Measurements from ENCODE around the gene PLK3.
"Not testable (repeated sequence)": the region's sequence is repeated elsewhere in the genome, so short reads cannot be mapped to it uniquely, and the experiment has no call there.

PLK3 gene

DNA sequence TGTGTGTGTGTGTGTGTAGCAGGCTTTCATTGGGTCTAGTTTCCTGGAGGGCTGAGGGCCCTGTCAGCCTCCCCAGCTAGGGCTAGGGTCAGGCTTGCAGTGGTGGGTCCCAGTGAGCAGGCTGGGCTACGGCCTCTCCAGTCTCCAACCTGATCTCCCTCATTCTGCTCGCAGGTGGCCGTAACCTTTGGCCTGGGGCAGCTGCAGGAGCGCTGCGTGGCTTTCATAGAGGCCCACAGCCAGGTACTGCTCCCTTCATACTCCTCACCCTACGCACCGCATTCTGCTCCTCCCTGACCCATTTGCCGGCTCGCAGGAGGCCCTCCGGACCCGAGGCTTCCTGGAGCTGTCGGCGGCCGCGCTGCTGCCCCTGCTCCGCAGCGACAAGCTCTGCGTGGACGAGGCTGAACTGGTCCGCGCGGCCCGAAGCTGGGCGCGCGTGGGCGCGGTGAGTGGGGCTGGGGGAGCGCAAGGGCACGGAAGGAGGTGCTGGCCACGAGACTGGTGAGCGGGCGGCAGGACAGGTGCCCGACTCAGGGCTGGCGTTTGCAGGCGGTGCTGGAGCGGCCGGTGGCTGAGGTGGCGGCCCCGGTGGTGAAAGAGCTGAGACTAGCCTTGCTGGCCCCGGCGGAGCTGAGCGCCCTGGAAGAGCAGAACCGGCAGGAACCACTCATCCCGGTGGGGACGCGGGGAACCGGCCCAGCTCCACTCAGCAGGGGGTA, 12.8 kb downstream of the PLK3 start:
- H3K27me3 ChIP-seq (ENCODE audit: control insufficient read depth, insufficient read depth, low read length): 0 out of 2 replicates have a peak, but pooled peaks cover 4% of the 10 kb centered on the region
- no peak overlapping the region for H3K27ac ChIP-seq (ENCODE audit: low read depth, low read length)
- peak overlapping the region; percentile 59 for H3K4me3 ChIP-seq (ENCODE audit: low read depth, low read length)
- peaks cover 26% of the 10 kb centered on the region for H3K4me1 ChIP-seq (ENCODE audit: control insufficient read depth, insufficient read depth, low read length)
- H3K9me3 ChIP-seq (ENCODE audit: control insufficient read depth, insufficient read depth, low read length): no peaks in the 10 kb centered on the region
- H3K36me3 ChIP-seq (ENCODE audit: control insufficient read depth, insufficient read depth, low read length): no peaks in the 10 kb centered on the region
- no peak overlapping the region for H3K9ac ChIP-seq (ENCODE audit: low read depth, low read length)

DNA sequence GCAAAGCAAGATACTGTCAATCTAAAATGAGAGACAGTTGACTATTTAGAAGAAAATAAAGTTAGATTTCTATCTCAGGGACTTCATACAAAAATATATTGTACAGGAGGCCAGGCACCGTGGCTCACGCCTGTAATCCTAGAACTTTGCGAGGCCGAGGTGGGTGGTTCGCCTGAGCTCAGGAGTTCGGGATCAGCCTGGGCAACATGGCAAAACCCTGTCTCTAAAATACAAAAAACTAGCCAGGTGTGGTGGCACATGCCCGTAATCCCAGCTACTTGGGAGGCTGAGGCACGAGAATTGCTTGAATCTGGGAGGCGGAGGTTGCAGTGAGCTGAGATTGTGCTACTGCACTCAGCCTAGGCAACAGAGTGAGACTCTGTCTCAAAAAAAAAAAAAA, 15.7 kb downstream of the PLK3 start:
- not testable (repeated sequence) for H3K4me3 ChIP-seq (ENCODE audit: low read depth, low read length); H3K27me3 ChIP-seq (ENCODE audit: control insufficient read depth, insufficient read depth, low read length); H3K9ac ChIP-seq (ENCODE audit: low read depth, low read length); H3K9me3 ChIP-seq (ENCODE audit: control insufficient read depth, insufficient read depth, low read length); H3K36me3 ChIP-seq (ENCODE audit: control insufficient read depth, insufficient read depth, low read length); H3K27ac ChIP-seq (ENCODE audit: low read depth, low read length)
- H3K4me1 ChIP-seq (ENCODE audit: control insufficient read depth, insufficient read depth, low read length): peaks cover 12% of the 10 kb centered on the region; the same call in 1 of the 2 replicates

DNA sequence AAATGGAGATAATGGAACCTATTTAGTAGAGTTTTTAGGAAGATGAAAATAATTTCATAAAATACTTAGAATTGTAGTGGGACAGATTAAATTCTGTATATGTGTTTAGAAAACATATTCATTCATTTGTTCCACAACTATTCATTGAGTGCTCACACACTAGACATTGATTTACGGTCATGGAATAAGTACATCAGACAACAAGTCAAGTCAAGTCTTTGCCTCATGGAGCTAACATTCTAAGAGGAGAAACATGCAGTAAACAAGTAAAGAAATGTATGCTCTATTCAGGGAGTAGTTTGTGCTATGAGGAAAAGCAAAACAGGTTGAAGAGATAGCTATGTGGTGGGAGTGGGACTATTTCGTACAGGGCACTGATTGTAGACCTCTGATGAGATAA, 17.1 kb downstream of the PLK3 start:
- Histone ChIP-seq H3K27ac (ENCODE audit: low read depth, low read length) (no peak overlapping the region), H3K9me3 (ENCODE audit: control insufficient read depth, insufficient read depth, low read length) (no peaks in the 10 kb centered on the region), H3K27me3 (ENCODE audit: control insufficient read depth, insufficient read depth, low read length) (0 out of 2 replicates have a peak, but pooled peaks cover 4% of the 10 kb centered on the region), H3K4me1 (ENCODE audit: control insufficient read depth, insufficient read depth, low read length) (peaks cover 12% of the 10 kb centered on the region; the same call in 1 of the 2 replicates), H3K9ac (ENCODE audit: low read depth, low read length) (no peak overlapping the region), H3K4me3 (ENCODE audit: low read depth, low read length) (no peak overlapping the region), H3K36me3 (ENCODE audit: control insufficient read depth, insufficient read depth, low read length) (no peaks in the 10 kb centered on the region)

DNA sequence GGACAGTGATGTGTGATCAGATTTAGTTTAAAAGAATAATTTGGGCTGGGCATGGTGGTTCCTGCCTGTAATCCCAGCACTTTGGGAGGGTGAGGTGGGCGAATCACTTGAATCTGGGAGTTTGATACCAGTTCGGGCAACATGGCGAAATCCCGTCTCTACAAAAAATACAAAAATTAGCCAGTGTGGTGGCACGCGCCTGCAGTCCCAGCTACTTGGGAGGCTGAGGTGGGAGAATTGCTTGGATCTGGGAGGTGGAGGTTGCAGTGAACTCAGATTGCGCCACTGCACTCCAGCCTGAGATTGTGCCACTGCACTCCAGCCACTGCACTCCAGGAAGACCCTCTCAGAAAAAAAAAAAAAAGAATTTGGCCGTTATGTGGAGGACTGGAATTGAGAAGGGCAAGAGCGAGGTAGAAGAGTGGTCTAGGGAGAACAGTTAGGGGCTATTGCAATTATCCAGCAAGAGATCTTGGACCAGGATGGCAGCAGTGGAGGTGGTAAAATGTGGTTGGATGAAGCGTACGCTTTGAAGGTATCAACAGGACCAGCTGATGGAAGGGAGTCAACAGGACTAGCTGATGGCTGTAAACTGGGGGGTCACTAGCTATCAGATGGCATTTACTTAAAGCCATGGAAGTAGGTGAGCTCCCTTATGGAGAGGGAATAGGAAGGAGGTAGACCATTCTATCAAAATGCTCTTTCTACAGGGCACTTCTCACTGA, 17.8 kb downstream of the PLK3 start:
- Histone ChIP-seq H3K9ac (ENCODE audit: low read depth, low read length) (no peak overlapping the region), H3K27me3 (ENCODE audit: control insufficient read depth, insufficient read depth, low read length) (0 out of 2 replicates have a peak, but pooled peaks cover 1% of the 10 kb centered on the region), H3K9me3 (ENCODE audit: control insufficient read depth, insufficient read depth, low read length) (no peaks in the 10 kb centered on the region), H3K4me1 (ENCODE audit: control insufficient read depth, insufficient read depth, low read length) (peaks cover 11% of the 10 kb centered on the region; the same call in 1 of the 2 replicates), H3K27ac (ENCODE audit: low read depth, low read length) (no peak overlapping the region), H3K4me3 (ENCODE audit: low read depth, low read length) (no peak overlapping the region), H3K36me3 (ENCODE audit: control insufficient read depth, insufficient read depth, low read length) (no peaks in the 10 kb centered on the region)

DNA sequence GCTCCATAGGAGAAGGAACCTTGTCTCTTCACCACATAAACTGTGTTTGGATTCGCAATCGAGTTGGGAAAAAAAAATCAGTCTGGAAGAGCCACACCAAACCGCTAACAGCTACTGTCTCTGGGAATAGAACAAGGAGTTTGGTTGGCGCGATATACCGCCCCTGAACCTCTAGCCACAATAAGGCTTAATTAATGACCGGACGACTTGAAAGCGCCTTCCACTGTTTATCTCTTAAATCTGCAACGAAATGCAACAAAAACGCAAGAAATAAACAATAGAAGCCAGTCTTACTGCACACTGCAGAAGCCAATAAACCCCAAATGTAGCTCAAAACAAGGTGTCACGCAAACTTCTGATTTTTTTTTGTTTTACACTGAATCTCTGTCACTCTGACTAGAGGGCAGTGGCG, 19.0 kb downstream of the PLK3 start:
- Histone ChIP-seq H3K4me1 (ENCODE audit: control insufficient read depth, insufficient read depth, low read length) (peaks cover 6% of the 10 kb centered on the region; the same call in 1 of the 2 replicates), H3K4me3 (ENCODE audit: low read depth, low read length) (peak overlapping the region; percentile 36), H3K9ac (ENCODE audit: low read depth, low read length) (no peak overlapping the region), H3K27me3 (ENCODE audit: control insufficient read depth, insufficient read depth, low read length) (no peaks in the 10 kb centered on the region), H3K9me3 (ENCODE audit: control insufficient read depth, insufficient read depth, low read length) (no peaks in the 10 kb centered on the region), H3K36me3 (ENCODE audit: control insufficient read depth, insufficient read depth, low read length) (no peaks in the 10 kb centered on the region), H3K27ac (ENCODE audit: low read depth, low read length) (peak overlapping the region; percentile 97)

DNA sequence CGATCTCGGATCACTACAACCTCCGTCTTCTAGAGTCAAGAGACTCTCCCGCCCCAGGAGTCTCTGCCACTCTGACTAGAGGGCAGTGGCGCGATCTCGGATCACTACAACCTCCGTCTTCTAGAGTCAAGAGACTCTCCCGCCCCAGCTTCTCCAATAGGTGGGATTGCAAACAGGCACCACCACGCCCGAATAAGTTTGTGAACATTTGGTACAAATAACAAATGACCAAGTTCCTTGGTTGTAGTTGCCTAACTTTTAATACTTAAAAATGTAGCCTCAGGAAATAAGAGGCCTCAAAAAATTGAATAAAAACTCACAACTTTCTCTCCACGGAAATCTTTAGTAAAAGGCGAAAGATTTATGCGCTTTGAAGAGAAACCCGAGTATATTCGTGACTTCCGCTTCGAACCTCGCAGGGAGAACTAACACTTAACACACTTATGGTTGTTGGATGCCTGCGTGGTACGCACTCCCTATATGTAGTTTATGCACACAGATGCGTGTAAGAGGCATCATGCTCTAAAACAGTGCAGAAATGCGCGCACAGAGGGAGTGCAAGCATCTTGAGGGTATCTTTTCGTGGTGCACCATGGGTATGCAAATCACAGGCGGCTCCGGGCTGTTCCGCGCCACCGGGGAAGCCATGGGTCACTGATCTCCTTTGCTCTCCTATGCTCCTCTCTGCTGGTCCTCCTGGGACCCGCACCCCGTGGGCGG, 19.6 kb downstream of the PLK3 start:
- H3K9ac ChIP-seq (ENCODE audit: low read depth, low read length): peak overlapping the region; percentile 98
- no peaks in the 10 kb centered on the region for H3K9me3 ChIP-seq (ENCODE audit: control insufficient read depth, insufficient read depth, low read length)
- peak overlapping the region; percentile 58 for H3K4me3 ChIP-seq (ENCODE audit: low read depth, low read length)
- peak overlapping the region; percentile 97 for H3K27ac ChIP-seq (ENCODE audit: low read depth, low read length)
- peaks cover 6% of the 10 kb centered on the region; the same call in 1 of the 2 replicates for H3K4me1 ChIP-seq (ENCODE audit: control insufficient read depth, insufficient read depth, low read length)
- H3K27me3 ChIP-seq (ENCODE audit: control insufficient read depth, insufficient read depth, low read length): no peaks in the 10 kb centered on the region
- H3K36me3 ChIP-seq (ENCODE audit: control insufficient read depth, insufficient read depth, low read length): no peaks in the 10 kb centered on the region

DNA sequence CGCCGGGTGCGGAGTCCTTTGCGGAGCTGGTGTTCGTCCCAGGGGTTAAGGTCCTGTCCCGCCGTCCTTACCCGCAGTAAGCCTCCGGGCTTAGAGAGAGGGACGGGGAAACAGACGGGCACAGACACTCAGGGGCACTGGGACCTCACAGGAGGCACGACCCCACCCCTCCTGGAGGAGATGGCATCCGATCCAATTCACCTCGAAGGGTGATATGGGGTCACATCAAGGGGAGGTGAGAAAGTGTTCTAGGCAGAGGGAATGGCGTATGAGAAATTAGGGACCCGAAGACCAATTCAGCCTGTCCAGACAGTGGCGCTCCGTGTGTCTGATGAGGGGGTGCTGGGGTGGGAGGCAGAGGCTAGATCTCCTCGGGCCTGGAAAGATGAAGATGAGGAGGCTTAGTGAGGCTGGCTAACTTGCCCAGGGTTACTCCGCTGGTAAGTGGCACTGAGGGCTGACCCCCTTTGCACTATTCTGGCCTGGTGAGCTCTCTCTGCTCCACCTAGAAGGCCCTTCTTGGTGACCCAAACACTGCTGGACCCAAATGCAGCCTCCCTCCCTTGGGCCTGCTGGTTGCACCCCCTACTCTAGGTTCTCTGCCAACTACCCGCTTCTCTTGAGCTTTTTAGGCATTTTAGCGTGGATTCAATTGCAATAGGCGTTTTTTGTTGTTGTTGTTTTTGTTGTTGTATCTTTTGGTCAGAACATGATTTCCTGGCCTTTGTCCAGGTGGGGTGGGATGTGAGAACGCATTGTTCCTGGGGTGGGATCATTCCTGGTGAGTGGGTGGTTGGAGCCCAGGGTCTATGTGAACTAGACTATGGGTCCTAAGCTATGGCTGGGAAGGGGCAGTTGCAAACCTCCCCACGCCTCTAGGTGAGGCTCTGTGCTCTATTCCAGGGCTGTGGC, 20.4 kb downstream of the PLK3 start:
- peak overlapping the region; percentile 58 for H3K4me3 ChIP-seq (ENCODE audit: low read depth, low read length)
- peak overlapping the region; percentile 98 for H3K9ac ChIP-seq (ENCODE audit: low read depth, low read length)
- no peaks in the 10 kb centered on the region for H3K36me3 ChIP-seq (ENCODE audit: control insufficient read depth, insufficient read depth, low read length)
- H3K4me1 ChIP-seq (ENCODE audit: control insufficient read depth, insufficient read depth, low read length): peaks cover 6% of the 10 kb centered on the region; the same call in 1 of the 2 replicates
- peak overlapping the region; percentile 97 for H3K27ac ChIP-seq (ENCODE audit: low read depth, low read length)
- no peaks in the 10 kb centered on the region for H3K9me3 ChIP-seq (ENCODE audit: control insufficient read depth, insufficient read depth, low read length)
- no peaks in the 10 kb centered on the region for H3K27me3 ChIP-seq (ENCODE audit: control insufficient read depth, insufficient read depth, low read length)

DNA sequence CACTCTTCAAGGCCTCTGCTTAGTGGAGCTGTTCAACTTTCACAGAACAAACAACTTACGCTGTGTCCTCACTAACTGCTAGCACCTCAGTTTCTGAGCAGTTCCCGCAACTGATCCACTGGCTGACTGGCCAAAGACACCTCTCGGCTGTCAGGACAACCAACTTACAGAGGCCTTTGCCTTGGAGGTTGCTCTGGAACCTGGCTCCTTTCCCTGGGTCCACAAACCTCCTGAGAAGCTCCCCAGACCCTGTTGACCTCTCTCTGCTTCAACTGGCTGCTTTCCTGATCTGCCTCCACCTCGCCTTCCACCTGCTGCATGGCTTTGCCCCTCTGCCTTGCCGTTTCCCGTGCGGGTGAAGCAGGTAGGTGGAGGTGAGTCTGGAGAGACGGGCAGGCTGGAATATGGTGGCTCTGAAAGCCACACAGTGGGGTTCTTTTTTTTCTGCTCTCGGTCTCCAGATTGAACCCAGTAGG, 21.1 kb downstream of the PLK3 start:
- no peaks in the 10 kb centered on the region for H3K9me3 ChIP-seq (ENCODE audit: control insufficient read depth, insufficient read depth, low read length)
- no peak overlapping the region for H3K4me3 ChIP-seq (ENCODE audit: low read depth, low read length)
- H3K4me1 ChIP-seq (ENCODE audit: control insufficient read depth, insufficient read depth, low read length): peaks cover 6% of the 10 kb centered on the region; the same call in 1 of the 2 replicates
- no peaks in the 10 kb centered on the region for H3K27me3 ChIP-seq (ENCODE audit: control insufficient read depth, insufficient read depth, low read length)
- no peaks in the 10 kb centered on the region for H3K36me3 ChIP-seq (ENCODE audit: control insufficient read depth, insufficient read depth, low read length)
- H3K27ac ChIP-seq (ENCODE audit: low read depth, low read length): no peak overlapping the region
- H3K9ac ChIP-seq (ENCODE audit: low read depth, low read length): no peak overlapping the region

DNA sequence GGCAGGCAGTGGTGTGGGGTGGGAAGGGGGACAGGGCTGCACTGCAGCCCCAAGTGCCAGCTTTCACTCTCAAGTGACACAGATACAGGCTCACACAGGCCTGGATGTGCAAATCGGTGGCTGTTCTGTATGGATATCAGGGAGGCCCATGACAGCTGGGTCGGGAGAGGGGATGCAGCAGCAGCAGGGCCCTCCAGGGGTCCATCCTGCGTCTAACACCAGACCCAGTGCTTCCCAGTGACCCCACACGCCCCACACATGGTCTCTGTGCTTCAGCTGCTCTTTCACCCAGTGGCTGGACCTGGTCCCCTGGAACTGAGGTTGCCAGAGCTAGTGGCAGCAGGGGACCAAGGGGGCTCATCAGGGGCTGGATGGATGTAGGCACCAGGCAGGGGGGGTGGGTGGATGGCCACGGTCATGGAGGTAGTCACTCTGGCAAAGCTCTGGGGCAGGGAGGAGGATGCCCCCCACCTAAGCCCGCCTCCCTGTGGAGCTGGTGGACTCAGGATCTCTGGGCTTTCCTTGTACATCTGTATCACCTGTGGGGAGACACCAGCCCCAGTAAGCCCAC, 22.0 kb downstream of the PLK3 start:
- Histone ChIP-seq H3K36me3 (ENCODE audit: control insufficient read depth, insufficient read depth, low read length) (no peaks in the 10 kb centered on the region), H3K27ac (ENCODE audit: low read depth, low read length) (no peak overlapping the region), H3K4me1 (ENCODE audit: control insufficient read depth, insufficient read depth, low read length) (peaks cover 6% of the 10 kb centered on the region; the same call in 1 of the 2 replicates), H3K27me3 (ENCODE audit: control insufficient read depth, insufficient read depth, low read length) (no peaks in the 10 kb centered on the region), H3K4me3 (ENCODE audit: low read depth, low read length) (no peak overlapping the region), H3K9ac (ENCODE audit: low read depth, low read length) (no peak overlapping the region), H3K9me3 (ENCODE audit: control insufficient read depth, insufficient read depth, low read length) (no peaks in the 10 kb centered on the region)

DNA sequence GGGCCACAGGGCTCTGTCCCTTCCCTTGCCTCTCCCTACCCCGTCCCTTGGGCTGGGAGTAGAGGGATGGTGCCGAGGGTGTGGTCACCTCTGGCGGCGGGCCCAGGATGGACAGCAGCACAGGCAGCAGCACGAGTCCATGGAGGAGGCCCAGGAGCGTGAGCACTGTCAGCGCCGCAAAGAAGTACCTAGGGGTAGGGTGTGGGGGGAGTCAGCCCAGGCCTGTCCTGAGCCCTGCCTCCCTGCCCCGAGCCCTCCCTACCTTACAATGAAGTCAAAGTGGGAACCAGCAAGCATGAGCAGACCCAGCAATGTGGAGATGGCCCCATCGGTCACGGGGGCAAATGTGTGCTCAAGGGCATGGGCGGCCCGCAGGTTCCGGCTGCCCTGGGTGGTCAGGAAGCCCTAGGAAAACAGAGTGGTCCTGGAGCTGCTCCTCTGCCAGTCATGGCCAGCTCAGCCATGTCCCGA, 22.8 kb downstream of the PLK3 start:
- Histone ChIP-seq H3K9ac (ENCODE audit: low read depth, low read length) (no peak overlapping the region), H3K9me3 (ENCODE audit: control insufficient read depth, insufficient read depth, low read length) (no peaks in the 10 kb centered on the region), H3K36me3 (ENCODE audit: control insufficient read depth, insufficient read depth, low read length) (no peaks in the 10 kb centered on the region), H3K4me1 (ENCODE audit: control insufficient read depth, insufficient read depth, low read length) (peaks cover 6% of the 10 kb centered on the region; the same call in 1 of the 2 replicates), H3K4me3 (ENCODE audit: low read depth, low read length) (no peak overlapping the region), H3K27ac (ENCODE audit: low read depth, low read length) (no peak overlapping the region), H3K27me3 (ENCODE audit: control insufficient read depth, insufficient read depth, low read length) (no peaks in the 10 kb centered on the region)
